ENCODE results near the gene RBM20.

DNA sequence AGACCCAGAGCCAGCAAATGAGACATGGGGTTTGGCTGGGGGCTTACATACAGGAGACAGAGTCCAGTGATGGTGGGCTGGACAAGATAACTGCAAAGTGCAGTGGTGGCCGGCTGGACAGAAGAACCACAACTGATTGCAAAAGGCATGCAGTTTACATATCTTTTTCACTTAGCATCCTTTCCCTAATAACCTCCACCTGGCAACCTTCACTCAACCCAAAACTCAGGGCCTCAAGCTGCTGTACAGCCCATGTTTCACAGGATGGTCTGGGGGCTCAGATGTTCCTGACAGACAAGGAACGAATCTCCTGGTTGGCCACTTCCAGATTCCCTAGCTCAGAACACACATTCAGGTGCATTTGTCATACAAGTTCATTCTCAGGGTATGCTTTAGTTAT, 219.8 kb downstream of the RBM20 start:
- no peak for TF ChIP-seq ZNF274 (IDR thresholded peaks at IDR 0.05; ENCODE audit: low read depth, low read length)
- TF ChIP-seq SUZ12 (IDR thresholded peaks at IDR 0.05; ENCODE audit: extremely low read depth, insufficient read depth, insufficient read length), result no peak

Measured in NT2/D1 (cell line).